NT2/D1 (cell line): ENCODE results near the gene FLYWCH1.

Experiments
- YY1 ChIP-seq: IDR thresholded peaks from 2 replicates; pipeline ENCODE4 v1.6.1; 2011; ENCODE audit not compliant: insufficient read length, insufficient read depth
- ZNF274 ChIP-seq: IDR thresholded peaks from 2 replicates; pipeline ENCODE4 v1.6.1; 2011; ENCODE audit warnings: mild to moderate bottlenecking, low read depth, low read length

GRCh38 chr16:2938206-2938605 is 26.5 kb downstream of the FLYWCH1 start:
- no peak for TF ChIP-seq ZNF274
- TF ChIP-seq YY1 = no peak
